HCT116 (cell line): ENCODE data around the gene SGIP1. TPM values are rescaled to one million over a fixed set of nuclear protein-coding genes. Genes with fewer than 3 reads are reported as not detected.

Source experiments
- ATAC-seq: fragments of 200-7000 bp; cut with Tn5 transposase; 2 replicates; pipeline ENCODE4 v1.9.1; 2020; ENCODE audit warnings: mild to moderate bottlenecking, moderate library complexity
- BruUV-seq: library from RNA; stranded (reverse); fragments of 400-500 nt; replicated peaks from 2 replicates; lab custom pipeline; 2021; lab: Mats Ljungman, UMichigan
- CTCF ChIA-PET: fragments of 300-600 bp; sonication (Branson Sonifier 250); formaldehyde crosslinking; loops from one replicate; lab custom pipeline; 2021; ENCODE audit warnings: antibody characterized with exemption; lab: Charles Lee
- POLR2A ChIA-PET: fragments of 300-600, 350-600 bp; sonication (Branson Sonifier 250); formaldehyde crosslinking; loops from one replicate; lab custom pipeline; 2021; ENCODE audit warnings: antibody characterized with exemption; lab: Charles Lee
- RAD21 ChIA-PET, 2 experiments: fragments of 300-600 bp; sonication (Branson Sonifier 250); formaldehyde crosslinking; loops; one replicate each; lab custom pipeline; 2023; ENCODE audit warnings: low total read pairs in 2 of 2; ENCODE audit not compliant: uncharacterized antibody in 2 of 2, unreplicated experiment in 2 of 2, low non-redundant PET in 1 of 2; lab: Charles Lee
- DNase-seq: peaks from one replicate; pipeline ENCODE4 v3.0.0-alpha.2; 2010; ENCODE audit warnings: low read depth, low spot score
- H2AFZ ChIP-seq: fragments of 200-600 bp; shearing (Covaris generic), sonication (generic); 2 replicates; pipeline ENCODE4 v1.6.1; 2017; ENCODE audit warnings: low read depth, mixed run types, mixed read lengths, antibody characterized with exemption, low read length; ENCODE audit not compliant: poor library complexity, severe bottlenecking
- H3K27ac ChIP-seq: 2 replicates; pipeline ENCODE4 v1.5.1; 2012; ENCODE audit warnings: low read depth, low read length
- H3K27me3 ChIP-seq: fragments of 200-600 bp; sonication (generic); 2 replicates; pipeline ENCODE4 v1.6.1; 2016; ENCODE audit warnings: mixed run types, low read length, mixed read lengths; ENCODE audit not compliant: insufficient read depth
- H3K36me3 ChIP-seq, 2 experiments: fragments of 200-500 bp in 1 of 2; fragments of 200-600 bp in 1 of 2; sonication (Bioruptor generic) in 1 of 2; sonication (generic) in 1 of 2; 2 replicates each; pipeline versions ENCODE4 v1.5.1 to v1.6.1; 2014 to 2016; ENCODE audit warnings: low read length in 2 of 2, inconsistent platforms in 1 of 2, mixed read lengths in 1 of 2, mixed run types in 1 of 2; ENCODE audit not compliant: insufficient read depth in 2 of 2, control insufficient read depth in 1 of 2
- H3K4me1 ChIP-seq, 2 experiments: fragments of 200-600 bp in 1 of 2; sonication (generic) in 1 of 2; 2 replicates each; pipeline versions ENCODE4 v1.5.1 to v1.6.1; 2012 to 2017; ENCODE audit warnings: low read length in 2 of 2, inconsistent platforms in 1 of 2, mild to moderate bottlenecking in 1 of 2, mixed read lengths in 1 of 2, mixed run types in 1 of 2, moderate library complexity in 1 of 2; ENCODE audit not compliant: insufficient read depth in 2 of 2, control insufficient read depth in 1 of 2
- H3K4me2 ChIP-seq: fragments of 200-600 bp; sonication (generic); 2 replicates; pipeline ENCODE4 v1.6.1; 2017; ENCODE audit warnings: mixed run types, low read length, mixed read lengths
- H3K4me3 ChIP-seq, 2 experiments: fragments of 200-600 bp in 1 of 2; sonication (generic) in 1 of 2; replicated peaks in 1 of 2; 2 replicates each; pipeline ENCODE4 v1.5.1; 2011 to 2016; ENCODE audit warnings: low read length in 2 of 2, control low read depth in 1 of 2, low read depth in 1 of 2, mild to moderate bottlenecking in 1 of 2, mixed read lengths in 1 of 2, mixed run types in 1 of 2
- H3K79me2 ChIP-seq: fragments of 200-600 bp; sonication (generic); 2 replicates; pipeline ENCODE4 v1.6.1; 2017; ENCODE audit warnings: mild to moderate bottlenecking, mixed run types, low read length, moderate library complexity, mixed read lengths; ENCODE audit not compliant: insufficient read depth
- H3K9ac ChIP-seq: fragments of 200-600 bp; sonication (generic); 2 replicates; pipeline ENCODE4 v1.6.1; 2016; ENCODE audit warnings: low read length, mixed read lengths
- H3K9me2 ChIP-seq: fragments of 200-600 bp; sonication (generic), shearing (Covaris generic); 2 replicates; pipeline ENCODE4 v1.6.1; 2017; ENCODE audit warnings: mixed run types, mild to moderate bottlenecking, moderate library complexity; ENCODE audit not compliant: insufficient read depth
- H3K9me3 ChIP-seq, 2 experiments: fragments of 200-500 bp in 1 of 2; fragments of 200-600 bp in 1 of 2; sonication (Bioruptor generic) in 1 of 2; sonication (generic) in 1 of 2; 2 replicates each; pipeline ENCODE4 v1.6.1; 2014 to 2017; ENCODE audit warnings: low read length in 2 of 2, mixed read lengths in 2 of 2, inconsistent platforms in 1 of 2, low read depth in 1 of 2, mild to moderate bottlenecking in 1 of 2, mixed run types in 1 of 2, moderate library complexity in 1 of 2; ENCODE audit not compliant: control insufficient read depth in 1 of 2, insufficient read depth in 1 of 2
- H4K20me1 ChIP-seq: fragments of 200-600 bp; sonication (generic), shearing (Covaris generic); 2 replicates; pipeline ENCODE4 v1.6.1; 2017; ENCODE audit warnings: mixed run types, mild to moderate bottlenecking, moderate library complexity; ENCODE audit not compliant: insufficient read depth
- CTCF ChIP-seq, 3 experiments: fragments of 200-600 bp in 1 of 3; sonication (generic) in 1 of 3; IDR thresholded peaks in 2 of 3; conservative IDR thresholded peaks in 1 of 3; 2 replicates each; pipeline ENCODE4 v1.5.1; 2012 to 2017; ENCODE audit warnings: low read depth in 2 of 3, low read length in 2 of 3, antibody characterized with exemption in 1 of 3, borderline replicate concordance in 1 of 3, control low read depth in 1 of 3, mild to moderate bottlenecking in 1 of 3, mixed read lengths in 1 of 3, mixed run types in 1 of 3, moderate library complexity in 1 of 3; ENCODE audit not compliant: insufficient read depth in 1 of 3
- EGR1 ChIP-seq: IDR thresholded peaks from 2 replicates; pipeline ENCODE4 v1.6.1; 2012; ENCODE audit warnings: low read depth
- ELF1 ChIP-seq: IDR thresholded peaks from 2 replicates; pipeline ENCODE4 v1.6.1; 2012; ENCODE audit warnings: low read depth, borderline replicate concordance
- EZH2 ChIP-seq: fragments of 200-600 bp; sonication (generic); IDR thresholded peaks from 2 replicates; pipeline ENCODE4 v1.6.1; 2017; ENCODE audit warnings: antibody characterized with exemption, mixed run types
- JUND ChIP-seq: IDR thresholded peaks from 2 replicates; pipeline ENCODE4 v1.6.1; 2012
- POLR2A ChIP-seq: IDR thresholded peaks from 2 replicates; pipeline ENCODE4 v1.7.0; 2011; ENCODE audit warnings: borderline replicate concordance; ENCODE audit not compliant: insufficient read depth, insufficient read length; ENCODE audit errors: extremely low read depth
- REST ChIP-seq: IDR thresholded peaks from 2 replicates; pipeline ENCODE4 v1.6.1; 2012; ENCODE audit warnings: low read depth
- SIN3A ChIP-seq: IDR thresholded peaks from 2 replicates; pipeline ENCODE4 v1.6.1; 2012; ENCODE audit warnings: low read depth
- SRF ChIP-seq: IDR thresholded peaks from 2 replicates; pipeline ENCODE4 v1.6.1; 2012; ENCODE audit warnings: low read depth
- ZNF274 ChIP-seq: fragments of 200-500 bp; sonication (Bioruptor generic); IDR thresholded peaks from 2 replicates; pipeline ENCODE4 v1.6.1; 2014; ENCODE audit warnings: mild to moderate bottlenecking, low read depth, low read length, inconsistent platforms
- intact Hi-C: fragments of 100-400 bp; cut with micrococcal nuclease; formaldehyde crosslinking; loops from 2 replicates; pipeline ENCODE4 v1.10.0; 2022
- total RNA-seq: library from RNA; stranded (reverse); gene quantifications from one replicate; pipeline ENCODE4 v1.2.1, GENCODE V29; 2021; ENCODE audit not compliant: unreplicated experiment

The SGIP1 gene
- total RNA-seq, 1 experiment from 2014 or later = 0.15 TPM

GRCh38 chr1:66505671-66506392, 28.1 kb upstream of the SGIP1 start:
- ChIA-PET CTCF (interaction anchor here (1.8 kb wide), 1 partner anchor 220 kb away, joined by 7 read pairs; no protein-coding TSS in a partner anchor), POLR2A (no interaction called here), RAD21 (no interaction called here)
- Histone ChIP-seq H3K9me2 (0 out of 2 replicates have a peak, but pooled peaks cover 2% of the 10 kb centered on the region), H4K20me1 (no peaks in the 10 kb centered on the region), H2AFZ (no peak overlapping the region), H3K27me3 (no peaks in the 10 kb centered on the region), H3K79me2 (no peaks in the 10 kb centered on the region), H3K9me3 (no peaks in the 10 kb centered on the region), H3K27ac (no peak overlapping the region), H3K9ac (no peak overlapping the region), H3K36me3 (no peaks in the 10 kb centered on the region), H3K4me2 (no peak overlapping the region), H3K4me1 (no peaks in the 10 kb centered on the region; a peak in 1 of 4 replicates), H3K4me3 (no peak overlapping the region)
- TF ChIP-seq SIN3A (no peak), REST (no peak)
- ATAC-seq (no peak), DNase-seq (no peak)
- BruUV-seq = no TSS peak
- intact Hi-C loops = no loop called here

GRCh38 chr1:66506393-66506687, 27.6 kb upstream of the SGIP1 start:
- ChIA-PET CTCF (interaction anchor here (1.0 to 1.8 kb wide), 2 partner anchors 38 to 219 kb away, joined by 3 to 7 read pairs; no protein-coding TSS in a partner anchor), POLR2A (no interaction called here), RAD21 (no interaction called here)
- no TSS peak for BruUV-seq
- DNase-seq (no peak), ATAC-seq (no peak)
- H4K20me1 ChIP-seq = no peaks in the 10 kb centered on the region
- no peaks in the 10 kb centered on the region; a peak in 1 of 4 replicates for H3K4me1 ChIP-seq
- no peak overlapping the region for H3K27ac ChIP-seq
- no peaks in the 10 kb centered on the region for H3K9me2 ChIP-seq
- no peaks in the 10 kb centered on the region for H3K9me3 ChIP-seq
- H3K4me3 ChIP-seq = no peak overlapping the region
- H3K27me3 ChIP-seq = no peaks in the 10 kb centered on the region
- H3K4me2 ChIP-seq = no peak overlapping the region
- H3K36me3 ChIP-seq = no peaks in the 10 kb centered on the region
- no peak overlapping the region for H3K9ac ChIP-seq
- no peak overlapping the region for H2AFZ ChIP-seq
- no peaks in the 10 kb centered on the region for H3K79me2 ChIP-seq
- intact Hi-C loops = no loop called here
- TF ChIP-seq REST (no peak), EGR1 (no peak), JUND (no peak), EZH2 (no peak), CTCF (IDR thresholded peaks at IDR 0.05 in 2 of 3, conservative IDR thresholded peaks at IDR 0.05 in 1 of 3; ENCODE audit: borderline replicate concordance in 1 of 3, insufficient read depth in 1 of 3, low read depth in 2 of 3, low read length in 2 of 3) (no peak), ELF1 (no peak), POLR2A (no peak), SRF (no peak), ZNF274 (no peak)
